HG03520 (cell line): ENCODE measurements around the gene CLN6.
"Not testable (repeated sequence)": the region's sequence is repeated elsewhere in the genome, so short reads cannot be mapped to it uniquely, and the experiment has no call there.

Experiments
- ATAC-seq: cut with Tn5 transposase; IDR thresholded peaks from one replicate; pipeline ENCODE4 v1.9.1; 2021; ENCODE audit warnings: mild to moderate bottlenecking, moderate library complexity; ENCODE audit not compliant: unreplicated experiment

CLN6 gene

GRCh38 chr15:68256675-68257450 lies 27.3 kb upstream of the CLN6 start:
- ATAC-seq, result no peak

GRCh38 chr15:68252925-68253534 lies 23.5 kb upstream of the CLN6 start:
- ATAC-seq, result no peak

- ATAC-seq, result no peak
Observed at GRCh38 chr15:68249058-68249713, 19.7 kb upstream of the CLN6 start.

GRCh38 chr15:68244235-68244634 lies 14.7 kb upstream of the CLN6 start:
- no peak for ATAC-seq

GRCh38 chr15:68241088-68241935 lies 11.8 kb upstream of the CLN6 start:
- no peak for ATAC-seq

GRCh38 chr15:68239025-68239424 lies 9.5 kb upstream of the CLN6 start:
- no peak for ATAC-seq

- ATAC-seq, result no peak
Observed at GRCh38 chr15:68235022-68235421, 5.5 kb upstream of the CLN6 start.

GRCh38 chr15:68234520-68234919 lies 5.0 kb upstream of the CLN6 start:
- ATAC-seq, result not testable (repeated sequence)

GRCh38 chr15:68234060-68234459 lies 4.5 kb upstream of the CLN6 start:
- ATAC-seq, result no peak

GRCh38 chr15:68232937-68233336 lies 3.4 kb upstream of the CLN6 start:
- no peak for ATAC-seq

- ATAC-seq, result no peak
Observed at GRCh38 chr15:68232449-68232848, 2.9 kb upstream of the CLN6 start.

- ATAC-seq, result no peak
Observed at GRCh38 chr15:68231102-68231818, 1.7 kb upstream of the CLN6 start.

- no peak for ATAC-seq
Observed at GRCh38 chr15:68230157-68231100, 901 bp upstream of the CLN6 start.

- ATAC-seq, result no peak
Observed at GRCh38 chr15:68228971-68229385, 550 bp downstream of the CLN6 start.

- ATAC-seq, result no peak
Observed at GRCh38 chr15:68228143-68228970, 1.2 kb downstream of the CLN6 start.

- ATAC-seq, result no peak
Observed at GRCh38 chr15:68227643-68228142, 1.8 kb downstream of the CLN6 start.

- not testable (repeated sequence) for ATAC-seq
Observed at GRCh38 chr15:68225442-68225841, 4.1 kb downstream of the CLN6 start.

- no peak for ATAC-seq
Observed at GRCh38 chr15:68224546-68225250, 4.8 kb downstream of the CLN6 start.
